Raji (cell line): Measurements from ENCODE around the gene IGFL3.

Experiments used
- POLR2A ChIP-seq: IDR thresholded peaks from 2 replicates; pipeline ENCODE4 v1.6.1; 2011; ENCODE audit warnings: low read depth, low read length, control low read depth; ENCODE audit not compliant: insufficient read depth

Gene IGFL3

DNA sequence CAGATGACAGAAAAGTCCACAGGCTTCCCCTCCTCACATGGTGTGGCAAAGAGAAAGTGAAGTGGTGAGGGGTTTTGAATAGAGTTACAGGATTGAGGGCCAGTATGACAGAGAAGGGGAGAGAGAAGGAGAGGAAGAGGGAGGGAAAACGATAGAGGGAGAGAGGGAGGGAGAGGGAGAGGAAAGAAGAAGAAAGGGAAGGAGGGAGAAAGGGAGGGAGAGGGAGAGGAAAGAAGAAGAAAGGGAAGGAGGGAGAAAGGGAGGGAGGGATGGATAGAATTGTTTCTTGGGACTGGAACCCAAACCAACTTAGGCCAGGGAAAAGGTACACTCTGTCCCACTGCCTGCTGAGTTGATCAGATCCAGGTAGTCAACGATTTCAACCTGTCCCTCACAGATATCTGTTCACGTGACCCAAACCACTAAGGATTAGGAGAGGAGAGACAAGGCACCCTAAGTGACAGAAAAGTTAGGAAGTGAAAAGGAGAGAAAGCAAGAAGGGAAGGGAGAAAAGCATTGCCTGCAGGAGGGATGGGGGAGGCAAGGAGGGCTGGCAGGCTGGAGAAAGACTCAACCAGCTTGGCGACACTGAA is 8.1 kb upstream of the IGFL3 start:
- TF ChIP-seq POLR2A = no peak

DNA sequence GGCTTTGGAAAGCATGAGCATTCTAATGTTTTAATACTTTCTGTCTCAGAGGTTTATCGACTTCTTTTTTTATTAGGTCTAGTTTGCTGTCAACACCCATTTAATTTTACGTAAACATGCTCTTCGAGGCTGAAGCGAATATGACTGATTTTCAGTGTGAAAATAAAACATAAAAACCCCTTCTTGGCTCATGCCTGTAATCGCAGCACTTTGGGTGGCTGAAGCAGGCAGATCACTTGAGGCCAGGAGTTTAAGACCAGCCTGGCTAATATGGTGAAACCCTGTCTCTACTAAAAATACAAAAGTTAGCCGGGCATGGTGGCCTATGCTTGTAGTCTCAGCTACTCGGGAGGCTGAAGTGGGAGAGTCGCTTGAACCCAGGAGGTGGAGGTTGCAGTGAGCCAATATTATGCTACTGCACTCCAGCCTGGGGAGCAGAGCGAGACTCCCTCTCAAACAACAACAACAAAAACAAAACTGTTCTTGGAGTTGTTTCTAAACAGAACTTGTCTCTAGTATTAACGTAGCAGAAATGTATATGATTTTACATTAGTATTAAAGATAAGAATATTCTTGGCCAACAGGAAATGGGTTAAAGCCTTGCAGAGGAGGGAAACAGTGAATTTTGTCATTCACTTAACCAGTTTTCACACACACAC is 7.1 kb upstream of the IGFL3 start:
- TF ChIP-seq POLR2A = no peak

DNA sequence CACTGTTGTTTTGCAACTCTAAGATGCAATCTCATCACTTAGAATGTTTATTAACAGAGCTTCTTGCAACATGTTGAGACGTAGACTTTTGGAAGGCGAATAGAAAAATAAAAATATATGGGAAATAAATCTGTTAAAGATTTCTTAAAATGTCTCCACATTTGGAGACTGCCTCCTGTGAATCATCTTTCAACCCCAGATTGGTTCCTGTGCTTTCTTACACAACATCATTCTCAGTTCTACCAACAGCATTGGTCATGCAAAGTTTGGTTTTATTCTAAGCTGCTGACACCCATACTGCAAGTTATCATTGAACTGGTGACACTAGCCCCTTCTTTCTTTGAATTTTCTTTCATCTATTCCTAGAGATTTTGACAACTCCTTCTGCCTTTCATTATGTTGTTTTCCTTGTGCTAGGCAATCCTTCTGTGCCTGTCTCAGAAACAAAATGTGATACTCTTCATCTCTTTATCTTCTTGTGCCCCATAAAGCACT is 1.6 kb upstream of the IGFL3 start:
- TF ChIP-seq POLR2A = no peak

DNA sequence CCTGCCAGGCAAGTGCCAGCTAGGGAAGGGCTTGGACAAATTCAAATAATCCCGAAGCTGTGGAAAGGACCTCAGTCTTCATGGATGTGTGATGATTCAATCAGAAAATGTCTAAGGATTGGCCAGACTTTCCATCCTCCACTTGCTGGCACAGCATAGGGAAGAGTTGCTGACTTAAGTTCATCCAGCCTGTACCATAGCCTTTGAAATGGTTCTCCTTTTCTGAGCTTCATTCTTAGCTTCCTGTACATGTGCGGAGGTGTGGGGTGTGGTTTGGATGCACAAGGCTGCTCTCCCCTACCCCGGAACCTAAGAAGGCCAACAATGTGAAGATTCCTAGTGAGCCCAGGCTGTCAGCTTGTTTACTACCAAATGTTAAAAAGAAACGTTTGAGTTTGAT is 959 bp upstream of the IGFL3 start:
- no peak for TF ChIP-seq POLR2A

DNA sequence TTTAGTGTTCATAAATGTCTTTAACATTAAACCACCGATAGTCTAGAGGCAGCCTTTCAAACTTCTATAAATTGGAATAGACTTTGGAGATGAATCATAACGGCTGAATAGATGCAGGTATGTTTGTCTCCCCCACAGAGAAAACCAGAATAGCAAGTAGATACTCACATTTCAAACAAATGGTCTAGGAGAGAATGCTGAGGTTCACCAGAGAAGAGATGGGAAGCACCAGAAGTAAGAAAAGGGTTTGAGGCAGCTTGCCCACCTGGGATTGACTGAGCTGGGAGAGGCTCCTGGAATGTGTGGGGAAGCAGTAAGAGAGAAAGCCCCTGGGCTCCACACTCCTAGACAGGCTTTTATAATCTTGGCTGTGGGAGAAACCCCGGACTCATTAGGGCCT is 6.4 kb downstream of the IGFL3 start:
- no peak for TF ChIP-seq POLR2A

DNA sequence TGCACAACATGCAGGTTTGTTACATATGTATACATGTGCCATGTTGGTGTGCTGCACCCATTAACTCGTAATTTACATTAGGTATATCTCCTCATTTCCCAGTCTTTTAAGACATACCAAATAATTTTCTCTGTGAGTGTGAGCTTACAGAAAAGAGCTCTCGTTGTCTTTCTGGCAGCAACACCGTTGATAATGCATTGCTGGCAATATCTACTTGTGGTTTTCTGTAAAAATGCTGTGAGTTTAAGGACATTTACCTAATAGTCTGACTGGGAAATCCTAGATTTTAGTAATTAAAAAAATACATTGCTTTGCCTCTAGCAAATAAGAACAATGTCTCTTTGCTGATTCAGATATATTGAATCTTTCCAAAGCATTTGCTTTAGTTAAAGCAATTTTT is 8.4 kb downstream of the IGFL3 start:
- no peak for TF ChIP-seq POLR2A

DNA sequence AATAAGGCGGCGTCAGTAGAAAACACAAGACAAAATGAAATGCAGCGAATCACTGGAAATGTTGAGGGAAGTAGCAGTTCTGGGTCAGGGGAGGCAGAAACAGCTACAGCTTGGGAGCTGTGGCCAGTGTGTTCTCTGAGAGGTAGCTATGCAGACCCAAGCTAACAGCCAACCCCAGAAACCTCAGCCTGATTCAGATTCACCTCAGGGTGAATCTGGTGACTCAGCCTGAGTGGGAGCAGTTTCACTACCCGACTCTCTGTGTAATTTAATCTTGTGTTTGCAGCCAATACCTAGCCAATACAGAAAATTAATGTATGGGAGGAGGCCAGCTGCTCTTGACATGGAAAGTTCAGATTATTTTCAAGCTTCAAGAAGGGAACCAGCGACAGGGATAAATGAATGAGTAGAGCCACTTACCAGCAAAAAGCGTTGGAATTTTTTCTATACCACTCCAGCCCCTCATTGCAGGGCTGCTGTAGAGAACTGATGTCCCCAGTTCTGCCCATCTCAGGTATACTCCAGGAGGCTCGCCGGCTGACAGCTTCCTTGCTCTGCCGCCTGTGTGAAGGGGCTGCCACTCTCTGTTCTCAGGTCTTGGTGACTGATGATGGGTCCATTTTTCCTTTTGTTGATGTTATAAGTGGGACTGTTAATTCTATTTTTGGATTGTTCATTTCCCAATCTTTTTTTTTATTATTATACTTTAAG is 8.9 kb downstream of the IGFL3 start:
- no peak for TF ChIP-seq POLR2A

DNA sequence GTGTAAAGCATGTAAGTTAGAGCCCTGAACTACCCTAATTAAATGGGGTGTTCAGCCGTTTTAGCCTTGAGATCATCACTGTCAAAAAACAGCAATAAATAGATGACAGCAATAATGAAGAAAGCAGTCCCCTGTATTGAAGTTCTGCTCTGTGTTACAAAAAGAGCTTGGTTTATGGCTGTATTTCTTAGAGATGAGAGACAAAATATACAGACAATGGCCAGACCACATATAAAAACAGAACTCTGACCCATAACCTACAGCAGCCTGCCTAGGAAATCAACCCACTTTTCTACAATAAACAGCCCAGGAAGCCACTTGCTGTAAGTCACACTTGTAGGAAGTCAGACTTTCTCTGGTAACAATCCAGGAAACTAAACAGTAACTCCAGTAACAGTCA is 10.8 kb downstream of the IGFL3 start:
- TF ChIP-seq POLR2A = no peak

DNA sequence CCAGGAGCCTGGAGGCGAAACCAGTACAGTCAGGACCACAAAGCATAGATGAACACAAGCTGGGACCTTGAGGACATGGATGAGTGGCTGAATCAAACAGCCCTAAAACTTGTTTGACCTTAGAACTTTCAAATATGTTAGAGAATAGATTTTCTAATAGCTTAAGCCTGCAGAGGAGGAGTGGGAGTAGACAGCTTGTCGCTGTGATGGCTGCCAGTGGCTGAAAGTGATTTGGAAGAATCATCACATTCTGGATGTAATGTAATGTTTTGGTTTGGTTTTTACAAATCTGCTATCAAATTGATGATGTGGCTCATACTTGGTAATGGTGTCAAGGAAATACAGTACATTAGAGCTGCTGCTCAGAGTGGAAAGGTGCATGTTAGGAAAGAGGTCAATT is 12.0 kb downstream of the IGFL3 start:
- no peak for TF ChIP-seq POLR2A

DNA sequence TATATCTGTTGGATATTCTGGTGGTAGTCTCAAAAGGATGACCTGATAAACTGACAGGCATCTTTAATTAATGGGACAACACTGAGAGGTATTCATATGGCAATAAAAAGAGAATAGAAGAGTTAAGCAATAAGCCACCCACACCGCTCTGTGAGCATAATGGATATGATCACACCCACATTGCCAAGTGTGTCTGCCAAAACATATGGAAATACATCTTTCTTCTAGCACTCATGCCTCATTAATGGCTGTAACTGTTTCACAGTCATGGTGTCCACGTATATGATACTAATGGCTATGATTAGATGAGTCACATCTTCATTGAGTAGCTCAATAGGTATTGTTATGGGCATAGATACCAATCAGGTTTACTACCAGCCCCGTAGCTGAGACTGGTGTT is 13.1 kb downstream of the IGFL3 start:
- TF ChIP-seq POLR2A = no peak

DNA sequence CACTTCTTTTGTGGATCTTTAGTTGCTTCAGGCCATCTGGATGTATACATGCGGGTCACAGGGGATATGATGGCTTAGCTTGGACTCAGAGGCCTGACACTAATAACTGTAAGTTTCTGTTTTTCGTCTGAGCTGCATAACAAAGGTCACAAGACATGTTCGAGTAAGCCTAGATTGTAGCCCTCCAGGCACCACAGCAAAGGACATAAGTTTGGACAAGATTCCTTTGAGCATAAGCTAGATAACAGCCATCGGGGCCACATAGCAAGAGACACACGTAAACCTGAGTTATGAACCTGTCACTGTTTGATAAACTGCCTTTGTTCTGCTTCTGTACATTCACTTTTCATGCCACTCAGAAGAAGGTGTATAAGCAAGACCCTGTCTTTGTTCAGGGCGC is 14.6 kb downstream of the IGFL3 start:
- no peak for TF ChIP-seq POLR2A

DNA sequence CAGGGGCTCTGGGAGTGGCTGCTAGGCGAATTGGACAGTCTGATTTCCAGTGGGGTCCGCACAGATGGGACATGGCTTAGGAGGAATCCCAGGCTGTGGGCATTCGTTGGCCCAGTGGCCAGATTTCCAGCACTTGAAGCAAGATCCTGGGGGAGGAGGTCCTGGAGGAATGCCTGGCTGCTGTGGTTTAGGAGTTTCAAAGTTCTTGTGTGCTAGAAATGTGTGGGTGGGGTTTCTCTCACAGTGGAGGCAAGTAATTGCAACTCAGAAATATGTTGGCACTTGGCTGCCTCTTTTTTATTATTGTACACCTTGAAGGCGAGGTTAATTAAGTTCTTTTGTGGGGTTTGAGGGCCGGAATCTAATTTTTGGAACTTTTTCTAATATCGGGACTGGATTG is 17.1 kb downstream of the IGFL3 start:
- TF ChIP-seq POLR2A = no peak

DNA sequence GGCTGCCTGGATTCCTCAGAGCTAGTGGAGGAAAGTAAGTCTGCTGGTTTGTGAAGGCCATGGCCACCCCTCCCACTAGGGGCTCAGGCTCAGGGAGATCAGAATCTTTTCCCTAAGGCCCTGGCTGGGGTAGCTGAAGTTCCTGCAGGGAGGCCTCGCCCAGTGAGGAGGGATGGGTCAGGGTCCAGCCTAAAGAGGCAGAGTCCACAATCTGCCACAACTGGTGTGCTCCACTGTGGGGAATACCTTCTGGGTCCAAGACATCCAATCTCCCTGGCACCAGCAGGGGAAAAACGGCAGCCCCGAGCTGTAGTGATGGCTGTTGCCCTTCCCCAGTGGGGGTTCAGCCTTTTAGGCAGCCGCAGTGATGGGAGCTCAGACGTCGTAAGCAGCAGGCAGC is 23.2 kb downstream of the IGFL3 start:
- TF ChIP-seq POLR2A = no peak

DNA sequence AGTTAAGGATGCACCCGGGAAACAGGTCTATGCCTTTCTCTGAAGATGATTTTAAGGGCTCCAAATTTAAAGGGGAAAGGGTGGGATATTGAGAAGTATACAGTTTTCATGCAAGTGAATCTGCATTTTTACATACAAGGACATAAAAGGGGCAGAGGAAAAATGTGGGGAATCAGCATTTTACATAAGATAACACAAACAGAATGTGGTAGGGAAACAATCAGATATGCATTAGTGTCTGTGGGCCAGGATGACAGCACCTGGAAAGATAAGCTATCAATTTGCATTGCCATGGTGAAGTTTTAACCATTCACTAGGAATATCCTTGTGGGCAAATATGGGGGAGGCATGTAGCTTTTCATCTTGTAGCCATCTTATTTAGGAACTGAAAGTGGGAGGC is 24.1 kb downstream of the IGFL3 start:
- TF ChIP-seq POLR2A = no peak

DNA sequence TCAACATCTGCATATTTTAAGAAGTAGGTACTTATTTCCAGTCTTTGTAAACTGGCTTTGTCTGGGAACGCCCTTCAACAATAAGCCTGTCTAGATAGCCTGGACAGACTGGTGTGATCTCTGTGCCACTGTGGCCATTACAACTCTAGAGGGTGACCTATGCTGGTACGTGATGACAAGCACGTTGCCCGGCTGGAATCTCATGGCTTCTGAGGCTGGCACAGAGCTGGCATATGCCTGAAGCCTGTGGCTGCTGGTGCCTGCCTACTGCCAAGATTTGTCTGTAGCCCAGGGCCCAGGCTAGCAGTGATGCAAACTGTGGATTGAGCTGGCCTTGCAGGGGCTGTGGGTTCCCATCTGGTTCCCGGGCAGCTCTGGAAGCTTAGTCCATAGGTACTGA is 34.0 kb downstream of the IGFL3 start:
- no peak for TF ChIP-seq POLR2A

DNA sequence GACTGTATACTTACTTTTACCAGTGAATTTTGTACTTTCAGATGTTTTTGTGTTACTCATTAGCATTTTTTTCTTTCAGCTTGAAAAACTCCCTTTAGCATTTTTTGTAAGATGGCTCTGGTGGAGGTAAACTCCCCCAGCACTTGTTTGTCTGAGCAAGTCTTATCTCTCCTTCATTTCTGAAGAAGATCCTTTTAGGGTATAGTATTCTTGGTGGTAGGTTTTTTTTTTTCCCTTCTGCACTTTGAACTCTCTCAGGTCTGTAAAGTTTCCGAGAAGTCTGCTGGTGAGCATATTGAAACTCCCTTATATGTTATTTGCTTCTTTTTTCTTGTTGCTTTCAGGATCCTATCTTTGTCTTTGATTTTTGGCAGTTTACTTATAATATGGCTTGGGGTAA is 35.1 kb downstream of the IGFL3 start:
- TF ChIP-seq POLR2A = no peak

DNA sequence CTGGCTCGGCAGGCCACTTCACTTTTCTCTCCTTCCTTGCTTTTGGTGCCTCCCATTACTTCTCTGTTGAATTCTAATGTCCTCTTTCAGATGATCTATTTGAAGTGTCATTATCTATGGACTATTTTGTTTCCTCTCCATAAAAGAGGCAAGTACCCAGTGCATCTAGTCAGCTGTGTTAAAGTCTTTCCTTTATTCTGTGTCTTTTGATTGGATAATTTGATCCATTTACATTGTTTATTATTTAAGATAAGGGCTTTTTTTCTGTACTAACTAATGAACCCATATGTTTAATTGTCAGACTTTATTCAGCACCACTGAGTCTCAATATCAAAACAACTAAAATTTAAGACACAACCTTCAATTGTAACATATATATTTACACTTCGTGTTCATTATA is 36.4 kb downstream of the IGFL3 start:
- TF ChIP-seq POLR2A = no peak

DNA sequence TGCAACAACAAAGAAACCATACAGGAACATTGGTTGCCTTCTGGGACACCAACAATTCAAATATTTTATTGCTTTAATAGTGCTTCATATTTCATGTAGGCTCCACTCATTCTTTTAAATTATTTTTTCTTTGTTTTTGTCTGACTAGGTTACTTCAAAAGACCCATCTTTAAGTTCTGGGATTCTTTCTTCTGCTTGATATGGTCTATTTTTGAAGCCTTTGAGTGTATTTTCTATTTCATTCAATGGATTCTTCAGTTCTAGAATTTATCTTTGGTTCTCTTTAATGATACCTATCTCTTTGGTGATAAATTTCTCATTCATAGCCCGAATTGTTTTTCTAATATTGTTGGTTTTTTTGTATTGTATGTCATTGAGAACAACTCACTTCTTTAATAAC is 38.6 kb downstream of the IGFL3 start:
- no peak for TF ChIP-seq POLR2A
